DMS114 treated with DMSO at 0.1 percent for 48 hours (cell line): Measurements from ENCODE around the gene TCIRG1.

Experiments used
- DNase-seq: peaks from one replicate; lab custom pipeline; 2025; ENCODE audit not compliant: unreplicated experiment; lab: John Stamatoyannopoulos, UW

Gene TCIRG1

DNA sequence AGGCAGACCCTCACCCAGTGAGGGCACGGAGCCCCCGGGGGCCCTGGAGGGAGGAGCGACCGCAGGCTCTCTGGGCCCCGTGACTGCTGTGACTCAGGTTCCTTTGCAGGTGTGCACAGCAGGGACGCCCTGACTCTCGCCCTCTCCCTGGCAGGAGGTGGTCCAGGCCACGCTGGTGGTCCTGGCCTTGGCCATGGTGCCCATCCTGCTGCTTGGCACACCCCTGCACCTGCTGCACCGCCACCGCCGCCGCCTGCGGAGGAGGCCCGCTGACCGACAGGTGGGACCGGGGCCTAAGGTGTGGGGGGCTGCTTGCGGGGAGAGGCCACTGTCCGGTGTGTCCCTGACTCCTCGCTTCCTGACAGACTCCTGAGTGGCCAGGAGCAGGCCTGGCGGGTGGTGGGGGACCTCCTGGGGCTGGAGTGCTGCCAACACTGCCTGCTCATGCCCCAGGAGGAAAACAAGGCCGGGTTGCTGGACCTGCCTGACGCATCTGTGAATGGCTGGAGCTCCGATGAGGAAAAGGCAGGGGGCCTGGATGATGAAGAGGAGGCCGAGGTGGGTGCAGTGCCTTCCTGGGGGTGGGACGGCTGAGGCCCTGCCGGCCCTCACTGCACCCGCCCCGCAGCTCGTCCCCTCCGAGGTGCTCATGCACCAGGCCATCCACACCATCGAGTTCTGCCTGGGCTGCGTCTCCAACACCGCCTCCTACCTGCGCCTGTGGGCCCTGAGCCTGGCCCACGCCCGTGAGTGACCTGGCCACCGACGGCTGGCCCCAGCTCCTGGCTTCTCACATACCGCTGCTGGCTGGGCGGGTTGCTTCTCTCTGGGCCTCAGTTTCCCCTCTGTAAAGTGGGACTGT lies 10.9 kb downstream of the TCIRG1 start:
- no peak for DNase-seq

DNA sequence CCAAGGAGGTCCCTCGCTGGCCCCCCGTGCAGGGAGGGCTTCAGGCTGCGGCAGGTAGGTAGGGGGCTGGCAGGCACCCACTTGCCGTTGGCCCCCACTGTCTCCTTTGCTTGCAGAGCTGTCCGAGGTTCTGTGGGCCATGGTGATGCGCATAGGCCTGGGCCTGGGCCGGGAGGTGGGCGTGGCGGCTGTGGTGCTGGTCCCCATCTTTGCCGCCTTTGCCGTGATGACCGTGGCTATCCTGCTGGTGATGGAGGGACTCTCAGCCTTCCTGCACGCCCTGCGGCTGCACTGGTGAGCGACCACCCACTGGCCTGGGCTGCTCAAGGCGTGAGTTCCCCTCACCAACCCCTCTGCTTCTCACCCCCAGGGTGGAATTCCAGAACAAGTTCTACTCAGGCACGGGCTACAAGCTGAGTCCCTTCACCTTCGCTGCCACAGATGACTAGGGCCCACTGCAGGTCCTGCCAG lies 11.6 kb downstream of the TCIRG1 start:
- no peak for DNase-seq

DNA sequence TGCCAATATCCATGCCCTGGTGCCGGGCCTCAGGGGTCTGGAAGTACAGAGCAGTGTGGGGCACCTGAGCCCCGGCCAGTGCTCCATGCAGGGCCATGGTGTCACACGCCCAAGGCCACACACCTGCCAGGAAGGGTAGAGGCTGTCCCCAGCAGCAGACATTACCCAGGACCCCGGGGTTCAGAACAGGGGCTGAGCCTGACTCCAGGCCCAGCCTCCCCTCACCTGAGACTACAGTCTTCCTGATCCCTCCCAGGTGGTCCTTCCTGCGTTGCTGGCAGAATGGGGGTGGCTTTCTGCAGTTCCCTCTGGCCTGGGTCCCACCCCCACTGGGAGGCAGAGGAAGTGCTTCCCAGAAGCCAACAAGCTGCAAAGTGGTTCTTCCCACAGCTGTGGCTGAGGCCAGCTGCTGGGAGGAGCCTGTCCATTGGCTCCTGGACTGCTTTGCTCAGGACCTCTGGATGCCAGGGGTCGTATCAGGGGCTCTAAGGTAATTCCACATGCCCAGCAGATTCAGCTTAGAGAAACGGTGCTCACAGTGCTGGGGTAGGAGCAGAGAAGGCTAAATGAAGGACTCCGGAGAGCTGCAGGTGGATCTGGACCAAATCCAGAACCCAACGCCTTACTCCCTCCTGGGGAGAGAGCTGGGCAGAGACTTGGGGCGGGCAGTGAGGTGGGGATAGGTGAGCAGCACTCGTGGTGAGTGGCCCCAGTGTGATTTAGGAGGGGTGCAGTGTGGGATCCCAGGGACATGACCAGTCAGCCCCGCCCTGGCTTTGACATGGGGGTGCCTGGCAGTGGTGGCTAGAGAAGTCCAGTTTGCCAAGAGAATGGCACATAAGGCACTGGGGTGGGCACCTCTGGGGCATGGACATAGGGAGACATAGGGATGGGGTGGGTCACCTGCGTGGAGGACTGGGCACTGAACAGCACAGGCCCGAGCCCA lies 12.6 kb downstream of the TCIRG1 start:
- DNase-seq = no peak

DNA sequence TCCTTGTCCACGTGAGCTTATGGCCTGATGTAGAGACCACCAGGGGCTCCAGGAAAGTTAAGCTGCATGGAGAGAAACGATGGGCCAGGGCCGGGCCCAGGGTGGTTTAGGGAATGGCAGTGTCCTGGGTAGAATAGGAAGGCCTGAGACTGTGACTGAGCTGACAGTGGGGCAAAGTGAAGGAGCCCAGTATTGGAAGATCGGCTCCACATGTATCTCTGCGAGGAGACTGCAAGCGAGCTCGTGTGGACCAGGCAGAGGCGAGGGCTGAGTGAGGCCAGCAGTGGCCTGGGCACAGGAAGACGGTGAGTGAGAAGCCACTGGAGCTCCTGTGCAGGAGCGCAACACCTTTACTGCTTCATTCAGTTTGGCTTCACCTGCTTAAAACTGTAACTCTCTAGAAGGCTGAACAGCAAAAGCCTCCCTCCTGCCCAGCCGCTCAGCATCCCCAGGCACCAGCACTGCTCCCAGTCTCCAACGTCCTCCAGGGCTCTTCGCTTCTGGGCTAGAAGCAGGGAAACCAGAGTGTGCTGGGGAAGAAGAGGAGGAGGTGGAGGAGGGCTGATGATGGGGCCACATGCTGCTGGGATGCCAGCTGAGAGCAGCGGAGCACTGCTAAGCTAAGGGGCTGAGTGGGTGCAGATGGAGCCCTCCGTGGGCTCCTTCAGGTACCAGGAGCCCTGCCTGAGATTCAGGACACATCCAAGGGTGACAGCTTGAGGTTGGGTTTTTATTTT lies 13.5 kb downstream of the TCIRG1 start:
- DNase-seq = no peak

DNA sequence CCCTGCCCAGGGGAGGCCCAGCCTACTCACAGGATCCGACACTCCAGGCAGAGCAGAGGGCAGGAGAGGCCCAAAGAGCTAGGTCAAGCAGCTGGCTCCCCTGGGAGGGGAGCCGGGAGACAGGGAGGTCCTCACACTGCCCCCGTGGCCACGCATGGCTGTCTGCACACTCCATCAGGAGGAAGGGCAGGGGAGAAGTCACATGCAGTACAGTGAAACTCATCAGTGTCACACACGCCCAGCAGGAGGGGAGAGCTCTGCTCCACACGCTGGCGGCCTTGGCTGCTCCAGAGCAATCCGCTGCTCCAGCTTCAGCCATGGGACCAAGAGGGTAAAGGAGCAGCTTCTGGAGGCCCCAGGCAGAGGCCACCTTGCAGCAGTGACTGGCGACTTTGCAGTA lies 14.3 kb downstream of the TCIRG1 start:
- DNase-seq = no peak

DNA sequence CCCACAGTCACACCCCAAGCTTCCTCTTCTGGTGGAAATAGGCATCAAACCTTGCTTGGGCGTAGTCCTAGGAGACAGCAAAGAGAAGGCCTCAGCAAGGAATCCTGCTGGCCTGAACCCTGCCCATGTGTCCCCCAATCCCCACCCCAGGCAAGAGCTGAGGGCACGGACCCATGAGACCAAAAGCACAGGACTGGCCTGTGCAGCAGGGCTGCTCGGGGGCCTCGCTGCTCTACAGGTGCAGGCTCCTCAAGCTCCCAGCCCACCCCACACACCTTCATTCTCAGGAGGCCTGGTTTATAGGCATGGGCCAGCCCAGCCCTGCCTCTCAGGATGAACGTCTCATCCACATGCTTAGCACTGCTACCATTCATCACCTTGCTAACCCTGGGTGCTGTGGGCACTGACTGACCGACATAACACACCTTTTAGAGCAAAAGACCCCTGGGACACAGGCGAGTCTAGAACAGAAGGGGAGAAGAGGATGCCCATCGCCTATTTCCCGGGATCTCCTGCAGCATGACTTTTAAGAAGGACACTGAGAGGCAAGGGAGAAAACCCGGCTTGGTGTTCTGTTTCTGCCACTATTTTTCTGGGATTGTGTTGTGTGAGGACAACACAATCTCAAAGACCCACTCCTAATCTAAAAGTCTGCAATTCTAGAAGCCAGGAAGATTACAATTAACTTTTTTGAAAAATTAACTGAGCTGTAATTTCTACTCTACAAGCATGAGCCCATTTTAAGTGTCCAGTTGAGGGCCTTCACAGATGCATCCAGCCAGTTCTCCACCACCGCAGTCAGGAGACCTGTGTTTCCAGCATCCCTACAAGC lies 15.4 kb downstream of the TCIRG1 start:
- DNase-seq = no peak

DNA sequence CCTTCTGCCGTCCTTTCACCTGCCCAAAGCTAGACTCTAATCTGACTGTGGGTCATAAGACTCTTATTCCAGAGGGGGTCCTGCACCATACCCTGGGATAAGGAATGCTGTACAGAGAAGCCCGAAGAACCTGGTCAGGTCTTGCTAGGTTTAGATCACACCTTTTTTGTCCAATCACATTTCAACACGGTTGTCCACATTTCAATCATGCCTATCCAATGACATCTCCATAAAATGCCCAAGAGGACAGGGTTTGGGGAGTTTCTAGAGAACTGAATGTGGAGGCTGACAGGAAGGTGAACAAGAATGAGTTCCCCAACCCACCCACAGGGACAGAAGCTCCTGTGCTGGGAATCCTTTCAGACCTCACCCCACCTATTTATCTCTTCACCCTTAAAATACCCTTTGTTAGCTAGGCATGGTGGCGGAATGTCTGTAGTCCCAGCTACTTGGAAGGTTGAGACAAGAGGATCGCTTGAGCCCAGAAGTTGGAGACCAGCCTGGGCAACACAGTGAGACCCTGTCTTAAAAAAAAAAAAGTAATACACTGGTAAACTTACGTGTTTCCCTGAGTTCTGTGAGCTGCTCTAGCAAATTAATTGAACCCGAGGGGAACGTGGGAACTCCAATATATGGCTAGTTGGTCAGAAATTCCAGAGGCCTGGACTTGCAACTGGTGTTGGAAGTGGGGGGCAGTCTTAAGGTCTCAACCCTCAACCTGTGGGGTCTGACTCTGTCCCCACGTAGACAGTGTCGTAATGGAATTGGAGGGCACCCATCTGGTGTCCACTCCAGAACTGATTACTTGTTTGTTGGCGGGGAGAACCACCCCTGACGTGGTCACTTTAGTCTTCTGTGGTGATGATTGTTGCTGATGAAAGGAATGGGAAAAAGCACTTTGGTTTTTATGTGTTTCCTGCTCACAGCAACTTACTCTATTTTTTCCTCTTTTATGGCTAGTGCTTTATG lies 17.8 kb downstream of the TCIRG1 start:
- DNase-seq = no peak

DNA sequence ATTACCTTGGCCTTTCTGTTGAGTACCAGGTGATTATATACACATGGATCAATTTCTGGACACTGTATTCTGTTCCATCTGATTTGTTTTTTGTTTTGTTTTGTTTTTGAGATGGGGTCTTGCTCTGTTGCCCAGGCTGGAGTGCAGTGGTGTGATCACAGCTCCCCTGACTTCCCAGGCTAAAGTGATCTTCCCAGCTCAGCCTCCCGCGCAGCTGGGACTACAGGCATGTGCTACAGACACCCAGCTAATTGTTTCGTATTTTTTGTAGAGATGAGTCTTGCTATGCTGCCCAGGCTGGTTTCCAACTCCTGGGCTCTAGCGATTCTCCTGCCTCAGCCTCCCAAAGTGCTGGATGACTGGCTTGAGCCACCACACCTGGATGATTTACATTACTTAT lies 19.0 kb downstream of the TCIRG1 start:
- DNase-seq = no peak

DNA sequence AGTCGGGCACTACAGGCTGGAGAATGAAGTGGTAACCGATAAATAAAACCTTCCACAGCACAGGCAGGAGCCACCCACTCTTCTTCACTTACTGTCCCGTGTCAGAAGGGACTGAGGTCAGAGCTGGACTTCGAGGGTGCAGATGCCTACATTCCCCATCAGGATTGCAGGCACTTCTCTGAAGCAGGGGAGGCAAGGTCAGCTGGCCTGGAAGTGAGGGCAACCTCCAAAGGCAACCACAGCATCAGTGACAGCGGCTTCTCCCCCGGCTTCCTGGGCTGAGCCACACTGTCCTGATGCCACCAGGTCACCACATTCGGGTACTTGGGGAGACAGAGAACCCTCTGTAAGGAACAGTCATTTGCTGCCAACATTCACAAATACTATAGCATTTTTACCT lies 22.7 kb downstream of the TCIRG1 start:
- DNase-seq = no peak

DNA sequence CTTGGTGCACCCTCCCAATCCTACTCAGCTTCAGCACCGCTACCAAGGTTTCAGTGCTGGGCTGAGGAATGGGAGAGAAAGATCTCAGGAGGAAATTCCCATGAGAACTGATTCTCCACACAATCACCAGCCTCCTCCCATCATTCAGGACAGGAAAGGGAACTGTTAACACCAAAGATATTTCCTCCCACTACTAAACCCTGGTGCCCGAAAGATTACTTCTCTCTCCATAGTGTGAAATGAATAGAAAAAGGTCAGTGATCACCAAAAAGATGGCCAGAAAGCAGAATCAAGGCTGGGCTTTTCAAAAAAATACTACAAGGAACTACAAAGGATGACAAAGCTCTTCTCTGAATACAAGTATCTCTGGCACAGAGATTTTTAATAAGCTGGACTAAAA lies 26.1 kb downstream of the TCIRG1 start:
- DNase-seq = no peak

DNA sequence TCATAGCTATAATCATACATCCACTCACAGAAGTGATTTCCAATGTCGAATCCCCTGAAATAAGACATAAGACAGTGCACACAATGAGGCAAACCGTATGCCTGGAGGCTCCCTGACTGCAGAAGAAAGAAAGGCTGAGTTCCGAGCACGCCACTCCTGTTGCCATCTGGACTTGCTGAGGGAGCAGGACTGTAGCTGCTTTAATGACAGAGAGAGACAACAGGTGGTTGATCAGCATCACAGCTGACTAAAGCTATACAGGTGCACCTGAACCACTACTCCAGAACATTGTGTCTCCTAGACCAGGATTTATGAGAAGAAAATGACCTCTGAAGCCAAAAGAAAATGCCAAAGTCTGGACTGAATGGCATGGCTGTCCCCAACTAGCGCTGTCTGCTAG lies 27.0 kb downstream of the TCIRG1 start:
- no peak for DNase-seq

DNA sequence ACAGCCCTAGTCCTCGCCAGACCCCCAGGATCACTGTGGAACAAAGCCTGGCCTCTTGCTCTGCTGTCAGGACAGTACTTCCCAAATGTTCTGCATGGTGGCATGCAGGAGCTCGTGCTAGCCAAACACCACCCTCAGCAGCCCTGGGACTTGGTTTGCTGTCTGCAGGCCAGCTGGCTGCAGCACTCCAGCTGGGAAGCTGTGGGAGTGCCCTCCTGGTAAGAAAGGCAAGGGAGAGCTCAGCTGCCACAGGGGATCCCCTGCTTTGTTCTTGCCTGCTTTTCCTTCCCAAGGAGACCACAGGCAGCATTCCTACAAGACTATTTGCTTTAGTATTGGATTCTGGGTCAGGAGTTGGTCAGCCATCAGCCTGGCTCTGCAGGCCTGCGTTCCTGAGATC lies 27.9 kb downstream of the TCIRG1 start:
- DNase-seq = no peak

DNA sequence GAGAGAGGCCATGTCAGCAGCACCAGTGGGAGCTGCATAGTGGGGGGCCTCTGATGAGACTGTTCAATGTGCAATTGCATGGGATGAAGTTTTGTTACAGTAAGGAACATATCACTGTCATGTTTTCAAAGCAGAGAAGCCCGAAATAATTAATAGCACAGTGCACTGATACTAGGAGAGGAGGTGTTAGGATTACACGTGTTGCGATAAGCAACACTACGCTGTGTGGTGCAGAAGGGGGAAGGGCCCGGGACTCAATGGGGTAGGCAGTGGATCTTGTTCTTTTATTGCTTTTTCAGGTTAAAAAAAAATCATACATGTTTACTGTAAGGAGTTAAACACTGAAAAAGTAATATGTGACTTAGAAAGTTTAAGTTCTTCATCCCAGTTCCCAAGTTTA lies 29.2 kb downstream of the TCIRG1 start:
- DNase-seq = no peak

DNA sequence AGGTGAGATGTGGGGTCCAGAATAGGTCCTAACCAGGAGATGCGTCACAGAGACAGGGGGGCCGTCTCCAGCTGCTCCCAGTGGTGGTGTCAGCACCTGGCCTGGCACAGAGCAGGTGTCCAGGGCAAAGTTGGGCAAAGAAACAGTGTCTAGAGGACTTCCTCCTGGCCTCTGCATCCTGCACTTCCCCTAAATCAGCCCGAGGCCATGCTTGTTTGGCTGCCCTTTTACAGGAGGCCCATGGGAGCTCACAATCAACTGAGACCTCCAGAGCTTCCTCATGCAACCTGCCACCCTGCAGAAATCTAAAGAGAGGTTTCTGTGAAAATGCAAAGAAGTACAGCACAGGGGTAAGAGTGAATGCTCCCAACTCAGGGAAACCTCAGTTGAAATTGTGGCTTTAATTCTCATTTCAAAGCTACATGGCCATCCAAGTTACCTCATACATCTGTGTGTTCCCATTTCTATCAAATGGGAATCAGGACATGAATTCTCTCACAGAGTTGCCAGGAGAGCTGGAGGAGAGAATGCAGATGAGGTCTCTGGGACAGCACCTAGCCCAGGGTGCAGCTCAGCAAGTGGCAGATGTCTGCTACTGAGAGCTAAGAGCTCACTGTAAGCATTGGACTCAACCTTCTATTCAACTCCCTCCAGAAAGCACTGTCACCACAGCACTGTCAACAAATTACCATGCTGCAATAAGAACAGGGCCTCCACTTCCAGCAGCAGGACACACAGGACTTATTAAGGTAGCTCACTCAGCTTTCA lies 32.6 kb downstream of the TCIRG1 start:
- no peak for DNase-seq

DNA sequence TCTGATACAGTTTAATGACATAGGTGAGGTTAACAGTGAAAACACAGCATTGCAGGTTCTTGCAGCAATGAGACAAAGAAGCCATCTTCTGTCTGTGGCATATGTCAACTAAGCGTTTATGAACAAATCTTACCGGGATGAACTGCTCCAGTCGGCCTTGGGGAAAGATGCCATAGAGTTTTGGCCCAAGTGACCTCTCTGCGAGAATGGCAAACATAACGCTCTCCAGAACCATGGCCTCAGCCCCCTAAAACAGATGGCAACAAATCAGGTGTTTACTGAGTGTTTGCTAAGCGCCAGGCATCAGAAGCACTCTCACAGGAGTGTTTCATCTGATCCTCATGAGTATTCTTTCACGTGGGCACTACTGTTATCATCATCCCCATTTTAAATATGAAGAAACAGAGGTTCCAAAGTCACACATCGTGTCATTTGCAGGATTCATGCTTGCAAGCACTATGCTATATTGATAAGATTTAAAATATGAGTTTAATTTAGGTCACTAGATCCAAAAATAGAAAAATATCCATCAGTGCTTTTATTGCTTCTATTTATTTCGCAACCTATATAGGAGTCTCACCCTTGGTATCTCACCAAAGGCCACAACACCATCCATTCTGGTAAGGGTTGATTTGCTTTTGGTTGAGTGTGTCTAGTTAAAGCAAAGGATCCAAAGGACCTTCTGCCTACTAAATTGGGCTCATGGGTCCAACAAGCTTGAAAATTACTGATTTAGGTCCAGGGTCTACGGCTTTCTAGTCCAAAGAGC lies 35.9 kb downstream of the TCIRG1 start:
- no peak for DNase-seq

DNA sequence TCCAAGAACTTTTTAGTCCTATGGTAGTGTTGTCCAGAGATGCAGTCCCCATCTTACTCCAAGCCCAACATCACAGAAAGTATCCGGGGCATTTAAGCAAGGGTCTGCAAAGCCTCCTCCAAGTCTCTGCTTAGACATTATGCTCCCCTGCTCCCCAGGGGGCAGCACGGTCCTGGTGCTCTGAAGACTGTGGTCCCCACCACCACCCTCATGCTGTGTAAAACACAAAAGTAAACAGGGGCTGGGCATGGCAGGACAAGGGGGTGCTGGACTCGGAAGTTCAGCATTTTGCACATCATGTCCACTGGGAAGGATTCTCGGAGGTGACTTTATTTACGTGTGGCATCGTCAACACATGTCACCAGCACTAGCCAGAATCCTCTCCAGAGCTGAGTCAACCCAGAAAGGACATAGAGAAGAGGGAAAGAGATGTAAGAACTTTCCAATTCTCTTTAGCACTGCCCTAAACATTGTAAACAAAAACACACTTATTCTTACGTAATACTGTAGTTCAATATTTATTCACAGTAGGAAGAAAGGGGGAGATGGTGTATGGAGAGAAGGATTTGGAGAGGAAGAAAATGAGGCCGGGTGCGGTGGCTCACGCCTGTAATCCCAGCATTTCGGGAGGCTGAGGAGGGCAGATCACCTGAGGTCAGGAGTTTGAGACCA lies 37.7 kb downstream of the TCIRG1 start:
- DNase-seq = no peak
